ENCODE data around the gene SPRY2.

SPRY2 gene

GRCh38 chr13:80386002-80386401 lies 45.1 kb upstream of the SPRY2 start:
- TF ChIP-seq HDGF (IDR thresholded peaks at IDR 0.05; ENCODE audit: borderline replicate concordance) = no peak
- no peak for TF ChIP-seq BHLHE40 (IDR thresholded peaks at IDR 0.05; ENCODE audit: borderline replicate concordance)
- TF ChIP-seq FOXK2 (IDR thresholded peaks at IDR 0.05) = no peak
- no peak for TF ChIP-seq FOXA1 (IDR thresholded peaks at IDR 0.05)
- TF ChIP-seq ELF4 (IDR thresholded peaks at IDR 0.05) = no peak
- TF ChIP-seq LEF1 (IDR thresholded peaks at IDR 0.05; ENCODE audit: borderline replicate concordance) = no peak
- no peak for TF ChIP-seq SP1 (IDR thresholded peaks at IDR 0.05)
- TF ChIP-seq FOXM1 (IDR thresholded peaks at IDR 0.05; ENCODE audit: borderline replicate concordance) = no peak
- TF ChIP-seq L3MBTL2 (conservative IDR thresholded peaks at IDR 0.05) = no peak
- TF ChIP-seq TARDBP (IDR thresholded peaks at IDR 0.05) = no peak
- no peak for TF ChIP-seq PKNOX1 (IDR thresholded peaks at IDR 0.05)
- TF ChIP-seq ZNF384 (IDR thresholded peaks at IDR 0.05) = no peak
- TF ChIP-seq NFRKB (IDR thresholded peaks at IDR 0.05) = no peak
- CTCF ChIA-PET = no interaction called here
- POLR2A ChIA-PET = no interaction called here
- DNase-seq (ENCODE audit: extremely low spot score) = no peak

- no peak for TF ChIP-seq CTBP1 (IDR thresholded peaks at IDR 0.05; ENCODE audit: borderline replicate concordance)
- TF ChIP-seq FOXK2 (IDR thresholded peaks at IDR 0.05) = no peak
- no peak for TF ChIP-seq TARDBP (IDR thresholded peaks at IDR 0.05)
- TF ChIP-seq PKNOX1 (IDR thresholded peaks at IDR 0.05) = no peak
- no peak for TF ChIP-seq NFRKB (IDR thresholded peaks at IDR 0.05)
- TF ChIP-seq HDGF (IDR thresholded peaks at IDR 0.05; ENCODE audit: borderline replicate concordance) = no peak
- TF ChIP-seq LEF1 (IDR thresholded peaks at IDR 0.05; ENCODE audit: borderline replicate concordance) = no peak
- no peak for TF ChIP-seq ELF4 (IDR thresholded peaks at IDR 0.05)
- no peak for TF ChIP-seq SUZ12 (IDR thresholded peaks at IDR 0.05)
- no peak for TF ChIP-seq SP1 (IDR thresholded peaks at IDR 0.05)
- TF ChIP-seq ARNT (IDR thresholded peaks at IDR 0.05) = no peak
- no peak for TF ChIP-seq BHLHE40 (IDR thresholded peaks at IDR 0.05; ENCODE audit: borderline replicate concordance)
- ChIA-PET POLR2A (no interaction called here), CTCF (interaction anchor here (0.6 kb wide), 1 partner anchor 456 kb away, joined by 3 read pairs; no protein-coding TSS in a partner anchor)
- no peak for DNase-seq (ENCODE audit: extremely low spot score)
Measured at GRCh38 chr13:80382576-80382975, 41.6 kb upstream of the SPRY2 start.

GRCh38 chr13:80379245-80379644 lies 38.3 kb upstream of the SPRY2 start:
- CTCF ChIA-PET = interaction anchor here (1.1 to 1.5 kb wide), 2 partner anchors 31 to 37 kb away, joined by 3 to 4 read pairs; no protein-coding TSS in a partner anchor
- POLR2A ChIA-PET = interaction anchor here (1.9 kb wide), 1 partner anchor 38 kb away, joined by 5 read pairs; the partner anchor contains the start of gene SPRY2
- no peak for TF ChIP-seq SP1 (IDR thresholded peaks at IDR 0.05)
- no peak for DNase-seq (ENCODE audit: extremely low spot score)

GRCh38 chr13:80376554-80376953 lies 35.6 kb upstream of the SPRY2 start:
- CTCF ChIA-PET = interaction anchor here (1.0 kb wide), 1 partner anchor 15 kb away, joined by 3 read pairs; no protein-coding TSS in a partner anchor
- POLR2A ChIA-PET = no interaction called here
- no peak for TF ChIP-seq L3MBTL2 (conservative IDR thresholded peaks at IDR 0.05)
- no peak for TF ChIP-seq FOXK2 (IDR thresholded peaks at IDR 0.05)
- no peak for TF ChIP-seq ZNF384 (IDR thresholded peaks at IDR 0.05)
- TF ChIP-seq FOXM1 (IDR thresholded peaks at IDR 0.05; ENCODE audit: borderline replicate concordance) = no peak
- TF ChIP-seq ELF4 (IDR thresholded peaks at IDR 0.05) = no peak
- TF ChIP-seq SP1 (IDR thresholded peaks at IDR 0.05) = no peak
- TF ChIP-seq SUZ12 (IDR thresholded peaks at IDR 0.05) = no peak
- no peak for TF ChIP-seq TARDBP (IDR thresholded peaks at IDR 0.05)
- no peak for TF ChIP-seq PKNOX1 (IDR thresholded peaks at IDR 0.05)
- no peak for TF ChIP-seq ARNT (IDR thresholded peaks at IDR 0.05)
- no peak for TF ChIP-seq NFRKB (IDR thresholded peaks at IDR 0.05)
- no peak for TF ChIP-seq LEF1 (IDR thresholded peaks at IDR 0.05; ENCODE audit: borderline replicate concordance)
- TF ChIP-seq HDGF (IDR thresholded peaks at IDR 0.05; ENCODE audit: borderline replicate concordance) = no peak
- TF ChIP-seq BHLHE40 (IDR thresholded peaks at IDR 0.05; ENCODE audit: borderline replicate concordance) = no peak
- no peak for DNase-seq (ENCODE audit: extremely low spot score)

GRCh38 chr13:80374901-80375300 lies 34.0 kb upstream of the SPRY2 start:
- TF ChIP-seq SP1 (IDR thresholded peaks at IDR 0.05) (no peak), SUZ12 (IDR thresholded peaks at IDR 0.05) (no peak), ARNT (IDR thresholded peaks at IDR 0.05) (no peak), BHLHE40 (IDR thresholded peaks at IDR 0.05; ENCODE audit: borderline replicate concordance) (no peak)
- no peak for DNase-seq (ENCODE audit: extremely low spot score)
- ChIA-PET POLR2A (no interaction called here), CTCF (no interaction called here)

GRCh38 chr13:80374444-80374843 lies 33.5 kb upstream of the SPRY2 start:
- no peak for DNase-seq (ENCODE audit: extremely low spot score)
- ChIA-PET POLR2A (no interaction called here), CTCF (no interaction called here)
- no peak for TF ChIP-seq ZNF384 (IDR thresholded peaks at IDR 0.05)
- no peak for TF ChIP-seq HDGF (IDR thresholded peaks at IDR 0.05; ENCODE audit: borderline replicate concordance)
- TF ChIP-seq SP1 (IDR thresholded peaks at IDR 0.05) = no peak
- no peak for TF ChIP-seq FOXA1 (IDR thresholded peaks at IDR 0.05)
- TF ChIP-seq ELF4 (IDR thresholded peaks at IDR 0.05) = no peak
- no peak for TF ChIP-seq FOXM1 (IDR thresholded peaks at IDR 0.05; ENCODE audit: borderline replicate concordance)

- no peak for DNase-seq (ENCODE audit: extremely low spot score)
- TF ChIP-seq BHLHE40 (IDR thresholded peaks at IDR 0.05; ENCODE audit: borderline replicate concordance) = no peak
- POLR2A ChIA-PET = no interaction called here
- CTCF ChIA-PET = no interaction called here
Measured at GRCh38 chr13:80371840-80372509, 31.0 kb upstream of the SPRY2 start.

Data from HEK293T (cell line).